NT2/D1 (cell line): ENCODE measurements around the gene CARD16.

ENCODE experiments used
- SUZ12 ChIP-seq: IDR thresholded peaks from 2 replicates; pipeline ENCODE4 v1.6.1; 2011; ENCODE audit not compliant: insufficient read length, insufficient read depth; ENCODE audit errors: extremely low read depth
- YY1 ChIP-seq: IDR thresholded peaks from 2 replicates; pipeline ENCODE4 v1.6.1; 2011; ENCODE audit not compliant: insufficient read length, insufficient read depth
- ZNF274 ChIP-seq: IDR thresholded peaks from 2 replicates; pipeline ENCODE4 v1.6.1; 2011; ENCODE audit warnings: mild to moderate bottlenecking, low read depth, low read length

DNA sequence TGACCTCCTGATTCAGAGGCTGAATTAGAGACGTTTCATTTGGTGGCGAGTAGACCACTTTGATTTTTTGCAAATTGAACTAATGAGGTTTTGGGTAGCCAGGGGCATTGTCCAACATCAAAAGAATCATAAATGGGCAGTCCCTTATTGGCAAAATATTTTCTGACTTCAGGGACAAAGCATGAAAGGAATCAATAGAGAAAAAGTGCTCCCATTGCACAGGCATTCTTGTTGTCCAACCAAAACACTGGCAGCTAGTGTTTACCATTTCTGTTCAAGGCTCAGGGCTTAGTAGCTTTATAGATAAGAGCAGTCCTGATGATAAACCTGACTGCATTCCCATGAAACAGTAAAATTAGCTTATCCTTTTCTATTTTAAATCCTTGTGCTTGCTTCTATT is 6.4 kb upstream of the CARD16 start:
- TF ChIP-seq YY1 (no peak), ZNF274 (no peak), SUZ12 (no peak)
